Measurements from ENCODE around the gene ANGPTL2. TPM values are rescaled to one million over a fixed set of nuclear protein-coding genes. Genes with fewer than 3 reads are reported as not detected.

Gene ANGPTL2
- total and polyA plus RNA-seq, 9 of the 15 experiments (the other 6 are each of a cell fraction or from before 2014, with no cell fraction given), result not detected

DNA sequence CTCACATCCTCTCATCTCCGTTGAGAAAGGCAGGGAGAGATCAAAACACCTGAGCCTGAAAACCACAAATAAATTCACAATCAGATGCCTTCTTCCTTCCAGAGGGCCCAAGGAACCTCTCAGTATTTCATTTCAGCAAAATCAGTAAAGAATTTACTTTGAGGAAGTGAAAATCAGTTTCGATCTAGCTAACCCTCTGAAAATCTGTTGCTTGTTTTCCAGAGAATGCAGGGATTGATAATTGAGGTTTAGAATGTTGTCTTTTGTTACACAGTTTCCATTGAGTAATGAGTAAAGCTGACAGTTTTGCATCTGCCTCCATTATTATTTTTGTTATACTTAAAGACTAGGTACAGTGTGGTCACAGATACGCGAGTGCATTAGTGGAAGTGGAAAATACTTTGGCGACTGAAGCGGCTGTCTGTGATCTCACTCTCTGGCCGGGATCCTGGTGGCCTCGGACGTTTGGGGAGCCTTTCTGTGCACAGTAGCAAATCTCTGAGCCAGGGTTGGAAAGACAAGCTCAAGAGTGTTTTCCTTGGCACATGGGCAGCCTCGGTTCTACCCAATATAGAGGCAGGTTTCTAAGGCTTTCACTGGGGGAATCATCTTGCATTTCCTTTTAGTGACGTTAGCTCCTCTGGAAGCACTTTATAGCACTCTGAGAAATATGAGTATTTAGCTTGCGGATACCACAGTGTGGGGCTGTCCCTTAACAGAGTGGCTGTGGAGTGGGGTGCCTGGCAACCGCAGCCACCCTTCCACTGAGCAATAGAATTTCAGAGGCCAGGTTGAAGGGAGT is 32.2 kb upstream of the ANGPTL2 start:
- POLR2A ChIA-PET, result interaction anchor here (0.7 to 1.1 kb wide), 3 partner anchors 19 to 69 kb away, joined by 3 read pairs; no protein-coding TSS in a partner anchor
- H3K4me3 ChIP-seq, result no peak overlapping the region
- TF ChIP-seq MTF1 (CRISPR knock-in tag; IDR thresholded peaks at IDR 0.05; ENCODE audit: borderline replicate concordance) (no peak), ILF3 (IDR thresholded peaks at IDR 0.05; ENCODE audit: borderline replicate concordance) (no peak), HNRNPL (IDR thresholded peaks at IDR 0.05; ENCODE audit: low read depth, low read length) (no peak), PHF20 (IDR thresholded peaks at IDR 0.05; ENCODE audit: partially characterized antibody) (no peak), NRF1 (conservative IDR thresholded peaks at IDR 0.05 in 1 of 2, IDR thresholded peaks at IDR 0.05 in 1 of 2) (no peak), ZNF79 (CRISPR knock-in tag; IDR thresholded peaks at IDR 0.05; ENCODE audit: low read depth) (no peak), WHSC1 (IDR thresholded peaks at IDR 0.05; ENCODE audit: low read length) (no peak), ZNF253 (CRISPR knock-in tag; conservative IDR thresholded peaks at IDR 0.05) (no peak)
- TF ChIP-seq, protein P1, sequence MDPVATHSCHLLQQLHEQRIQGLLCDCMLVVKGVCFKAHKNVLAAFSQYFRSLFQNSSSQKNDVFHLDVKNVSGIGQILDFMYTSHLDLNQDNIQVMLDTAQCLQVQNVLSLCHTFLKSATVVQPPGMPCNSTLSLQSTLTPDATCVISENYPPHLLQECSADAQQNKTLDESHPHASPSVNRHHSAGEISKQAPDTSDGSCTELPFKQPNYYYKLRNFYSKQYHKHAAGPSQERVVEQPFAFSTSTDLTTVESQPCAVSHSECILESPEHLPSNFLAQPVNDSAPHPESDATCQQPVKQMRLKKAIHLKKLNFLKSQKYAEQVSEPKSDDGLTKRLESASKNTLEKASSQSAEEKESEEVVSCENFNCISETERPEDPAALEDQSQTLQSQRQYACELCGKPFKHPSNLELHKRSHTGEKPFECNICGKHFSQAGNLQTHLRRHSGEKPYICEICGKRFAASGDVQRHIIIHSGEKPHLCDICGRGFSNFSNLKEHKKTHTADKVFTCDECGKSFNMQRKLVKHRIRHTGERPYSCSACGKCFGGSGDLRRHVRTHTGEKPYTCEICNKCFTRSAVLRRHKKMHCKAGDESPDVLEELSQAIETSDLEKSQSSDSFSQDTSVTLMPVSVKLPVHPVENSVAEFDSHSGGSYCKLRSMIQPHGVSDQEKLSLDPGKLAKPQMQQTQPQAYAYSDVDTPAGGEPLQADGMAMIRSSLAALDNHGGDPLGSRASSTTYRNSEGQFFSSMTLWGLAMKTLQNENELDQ (CRISPR knock-in tag; IDR thresholded peaks at IDR 0.05; ENCODE audit: borderline replicate concordance), result no peak
- TF ChIP-seq, protein P2, sequence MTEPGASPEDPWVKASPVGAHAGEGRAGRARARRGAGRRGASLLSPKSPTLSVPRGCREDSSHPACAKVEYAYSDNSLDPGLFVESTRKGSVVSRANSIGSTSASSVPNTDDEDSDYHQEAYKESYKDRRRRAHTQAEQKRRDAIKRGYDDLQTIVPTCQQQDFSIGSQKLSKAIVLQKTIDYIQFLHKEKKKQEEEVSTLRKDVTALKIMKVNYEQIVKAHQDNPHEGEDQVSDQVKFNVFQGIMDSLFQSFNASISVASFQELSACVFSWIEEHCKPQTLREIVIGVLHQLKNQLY (CRISPR knock-in tag; conservative IDR thresholded peaks at IDR 0.05), result no peak

More for the DNA sequence above, 32.2 kb upstream of the ANGPTL2 start:
- H3K27me3 ChIP-seq (ENCODE audit: control insufficient read depth in 2 of 2, insufficient read depth in 2 of 2, low read length in 2 of 2), result peaks cover 11 to 33% of the 10 kb centered on the region in 2 experiments; a peak in 4 of 5 replicates
- no peaks in the 10 kb centered on the region for H3K9me1 ChIP-seq (ENCODE audit: control insufficient read depth, insufficient read depth, low read length)
- H3K4me2 ChIP-seq (ENCODE audit: insufficient read depth, low read length), result no peak overlapping the region
- 3% methylated on average over 13 of the region's 13 CpGs for WGBS (ENCODE audit: insufficient coverage, low coverage, missing lambda C conversion rate)
- no peaks in the 10 kb centered on the region for H3K36me3 ChIP-seq (ENCODE audit: control insufficient read depth, insufficient read depth, low read length)
- ATAC-seq (no peak), DNase-seq (ENCODE audit: extremely low read depth in 1 of 4, low spot score in 3 of 4) (no peak), FAIRE-seq (no peak)
- no peak overlapping the region for H3K9ac ChIP-seq (ENCODE audit: insufficient read depth in 1 of 2, low read depth in 2 of 2, low read length in 2 of 2)
- no peaks in the 10 kb centered on the region for H3K9me3 ChIP-seq (replicated peaks; ENCODE audit: control insufficient read depth, insufficient read depth, low read depth, low read length)
- intact Hi-C loops (cut with micrococcal nuclease) (no loop called here), in situ Hi-C loops (cut with MboI) (no loop called here)
- H3K4me1 ChIP-seq (replicated peaks in 1 of 2; ENCODE audit: control insufficient read depth in 2 of 2, insufficient read depth in 2 of 2, low read length in 2 of 2), result no peaks in the 10 kb centered on the region
- no peak overlapping the region for H3K27ac ChIP-seq (ENCODE audit: extremely low read depth, low read depth, low read length)
- CTCF ChIA-PET (ENCODE audit: low intra/inter-chr PET ratio), result no interaction called here
- BruUV-seq (replicated peaks), result no TSS peak
- H3K79me2 ChIP-seq (ENCODE audit: control insufficient read depth, insufficient read depth, low read length), result no peaks in the 10 kb centered on the region
- H2AFZ ChIP-seq (ENCODE audit: low read depth, low read length), result no peak overlapping the region
- no peaks in the 10 kb centered on the region for H4K20me1 ChIP-seq (replicated peaks; ENCODE audit: control insufficient read depth, insufficient read depth, low read length)

Measured in K562 (cell line).